SK-N-SH treated with all-trans-retinoic acid at 6 μM for 48 hours (cell line): ENCODE data around the gene CDHR3.

Experiments used
- ATAC-seq: fragments of 200-7000 bp; cut with Tn5 transposase; 3 replicates; pipeline ENCODE4 v1.9.1; 2020; ENCODE audit warnings: mild to moderate bottlenecking, moderate library complexity
- ARNTL ChIP-seq: fragments of 450-650 bp; formaldehyde crosslinking; IDR thresholded peaks from 2 replicates; pipeline ENCODE4 v1.5.0; 2020; ENCODE audit warnings: low read depth, mild to moderate bottlenecking, moderate library complexity, borderline replicate concordance
- BACH2 ChIP-seq: fragments of 250-450 bp; sonication (Bioruptor Pico); IDR thresholded peaks from 2 replicates; pipeline ENCODE4 v1.9.0; 2021; ENCODE audit warnings: mild to moderate bottlenecking, borderline replicate concordance
- CREB5 ChIP-seq: fragments of 250-450 bp; sonication (Bioruptor Pico); IDR thresholded peaks from 2 replicates; pipeline ENCODE4 v1.5.1; 2020; ENCODE audit warnings: low read depth, mild to moderate bottlenecking, moderate library complexity
- CSDC2 ChIP-seq: fragments of 250-450 bp; sonication (Bioruptor Pico); IDR thresholded peaks from 2 replicates; pipeline ENCODE4 v1.5.0; 2020; ENCODE audit warnings: mild to moderate bottlenecking, moderate library complexity
- GLIS3 ChIP-seq: fragments of 250-450 bp; sonication (Bioruptor Pico); IDR thresholded peaks from 2 replicates; pipeline ENCODE4 v1.5.0; 2020; ENCODE audit warnings: mild to moderate bottlenecking, moderate library complexity
- ISL1 ChIP-seq: fragments of 250-450 bp; sonication (Bioruptor Pico); IDR thresholded peaks from 2 replicates; pipeline ENCODE4 v2.1.2; 2022; ENCODE audit warnings: mild to moderate bottlenecking, moderate library complexity
- OSR1 ChIP-seq: fragments of 250-450 bp; sonication (Bioruptor Pico); IDR thresholded peaks from 2 replicates; pipeline ENCODE4 v1.8.0; 2022; ENCODE audit warnings: moderate library complexity, mild to moderate bottlenecking, inconsistent platforms
- PPARA ChIP-seq: fragments of 250-450 bp; sonication (Bioruptor Pico); IDR thresholded peaks from 2 replicates; pipeline ENCODE4 v1.5.0; 2020; ENCODE audit warnings: mild to moderate bottlenecking, borderline replicate concordance
- RARB ChIP-seq: fragments of 250-450 bp; sonication (Bioruptor Pico); IDR thresholded peaks from 2 replicates; pipeline ENCODE4 v1.8.0; 2021; ENCODE audit warnings: mild to moderate bottlenecking, moderate library complexity
- SNAI2 ChIP-seq: fragments of 250-450 bp; sonication (Bioruptor Pico); IDR thresholded peaks from 2 replicates; pipeline ENCODE4 v1.5.0; 2020; ENCODE audit warnings: mild to moderate bottlenecking, moderate library complexity
- TCF4 ChIP-seq: fragments of 250-450 bp; sonication (Bioruptor Pico); IDR thresholded peaks from 2 replicates; pipeline ENCODE4 v1.8.0; 2021; ENCODE audit warnings: mild to moderate bottlenecking, moderate library complexity, borderline replicate concordance
- TOX ChIP-seq: fragments of 250-450 bp; sonication (Bioruptor Pico); IDR thresholded peaks from 2 replicates; pipeline ENCODE4 v1.8.0; 2021; ENCODE audit warnings: mild to moderate bottlenecking, moderate library complexity, borderline replicate concordance
- TSHZ2 ChIP-seq: fragments of 250-450 bp; sonication (Bioruptor Pico); IDR thresholded peaks from 2 replicates; pipeline ENCODE4 v1.5.0; 2020; ENCODE audit warnings: mild to moderate bottlenecking, moderate library complexity
- ZC3H10 ChIP-seq: fragments of 250-450 bp; sonication (Bioruptor Pico); IDR thresholded peaks from 2 replicates; pipeline ENCODE4 v1.5.1; 2021; ENCODE audit warnings: mild to moderate bottlenecking, moderate library complexity
- ZFP3 ChIP-seq: fragments of 250-450 bp; sonication (Bioruptor Pico); IDR thresholded peaks from 2 replicates; pipeline ENCODE4 v1.5.0; 2020; ENCODE audit warnings: mild to moderate bottlenecking, moderate library complexity
- ZFP30 ChIP-seq: fragments of 450-650 bp; formaldehyde crosslinking; IDR thresholded peaks from 2 replicates; pipeline ENCODE4 v1.5.0; 2022; ENCODE audit warnings: mild to moderate bottlenecking, moderate library complexity
- ZNF565 ChIP-seq: fragments of 450-650 bp; formaldehyde crosslinking; conservative IDR thresholded peaks from 2 replicates; pipeline ENCODE4 v1.5.0; 2020; ENCODE audit warnings: low read depth, mild to moderate bottlenecking, moderate library complexity
- ZNF70 ChIP-seq: fragments of 450-650 bp; formaldehyde crosslinking; IDR thresholded peaks from 2 replicates; pipeline ENCODE4 v1.5.0; 2020; ENCODE audit warnings: mild to moderate bottlenecking, moderate library complexity
- ZNF8 ChIP-seq: fragments of 450-650 bp; formaldehyde crosslinking; IDR thresholded peaks from 2 replicates; pipeline ENCODE4 v1.5.0; 2020; ENCODE audit warnings: mild to moderate bottlenecking, moderate library complexity
- TF ChIP-seq, protein P1 (sequence below): fragments of 250-450 bp; sonication (Bioruptor Pico); IDR thresholded peaks from 2 replicates; pipeline ENCODE4 v1.8.0; 2020; ENCODE audit warnings: mild to moderate bottlenecking, moderate library complexity, borderline replicate concordance

CDHR3 gene

DNA sequence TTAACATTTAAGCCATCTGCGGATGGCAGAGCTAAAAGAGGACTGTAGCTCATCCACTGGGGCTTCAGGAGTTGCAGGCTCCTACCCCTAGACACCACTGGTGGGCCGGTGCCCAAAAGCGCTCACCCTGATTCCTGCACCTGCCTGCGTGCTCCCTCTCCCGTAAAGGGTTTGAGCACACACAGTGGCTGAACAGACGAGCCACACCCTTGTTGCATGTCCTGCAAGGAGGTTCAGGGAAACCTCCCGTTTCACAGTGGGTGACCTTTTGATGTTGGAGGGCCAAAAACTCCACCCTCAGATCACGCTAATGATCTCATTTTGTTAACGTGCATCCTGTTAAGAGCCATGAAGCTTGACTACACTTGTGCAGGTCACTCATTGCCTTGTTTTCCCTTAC is 111.2 kb downstream of the CDHR3 start:
- TF ChIP-seq ZNF565 (CRISPR knock-in tag) (no peak), GLIS3 (CRISPR knock-in tag) (no peak), CREB5 (CRISPR knock-in tag) (no peak), ZNF70 (CRISPR knock-in tag) (no peak), CSDC2 (CRISPR knock-in tag) (no peak), TCF4 (CRISPR knock-in tag) (no peak), ZC3H10 (CRISPR knock-in tag) (no peak), ZFP3 (CRISPR knock-in tag) (no peak), TOX (CRISPR knock-in tag) (no peak), OSR1 (CRISPR knock-in tag) (no peak), SNAI2 (CRISPR knock-in tag) (no peak), ZNF8 (no peak), ZFP30 (CRISPR knock-in tag) (no peak), TSHZ2 (no peak)
- TF ChIP-seq, protein P1, sequence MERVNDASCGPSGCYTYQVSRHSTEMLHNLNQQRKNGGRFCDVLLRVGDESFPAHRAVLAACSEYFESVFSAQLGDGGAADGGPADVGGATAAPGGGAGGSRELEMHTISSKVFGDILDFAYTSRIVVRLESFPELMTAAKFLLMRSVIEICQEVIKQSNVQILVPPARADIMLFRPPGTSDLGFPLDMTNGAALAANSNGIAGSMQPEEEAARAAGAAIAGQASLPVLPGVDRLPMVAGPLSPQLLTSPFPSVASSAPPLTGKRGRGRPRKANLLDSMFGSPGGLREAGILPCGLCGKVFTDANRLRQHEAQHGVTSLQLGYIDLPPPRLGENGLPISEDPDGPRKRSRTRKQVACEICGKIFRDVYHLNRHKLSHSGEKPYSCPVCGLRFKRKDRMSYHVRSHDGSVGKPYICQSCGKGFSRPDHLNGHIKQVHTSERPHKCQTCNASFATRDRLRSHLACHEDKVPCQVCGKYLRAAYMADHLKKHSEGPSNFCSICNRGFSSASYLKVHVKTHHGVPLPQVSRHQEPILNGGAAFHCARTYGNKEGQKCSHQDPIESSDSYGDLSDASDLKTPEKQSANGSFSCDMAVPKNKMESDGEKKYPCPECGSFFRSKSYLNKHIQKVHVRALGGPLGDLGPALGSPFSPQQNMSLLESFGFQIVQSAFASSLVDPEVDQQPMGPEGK (CRISPR knock-in tag): no peak
- TF ChIP-seq, all 23 proteins: peak for 0
- no peak for ATAC-seq

GRCh38 chr7:106075937-106076336 is 112.9 kb downstream of the CDHR3 start:
- no peak for ATAC-seq
- no peak for TF ChIP-seq ZC3H10 (CRISPR knock-in tag)
- no peak for TF ChIP-seq ZNF70 (CRISPR knock-in tag)
- no peak for TF ChIP-seq BACH2 (CRISPR knock-in tag)
- TF ChIP-seq ARNTL (CRISPR knock-in tag): no peak
- TF ChIP-seq GLIS3 (CRISPR knock-in tag): no peak
- TF ChIP-seq PPARA (CRISPR knock-in tag): no peak
- no peak for TF ChIP-seq ZNF565 (CRISPR knock-in tag)
- TF ChIP-seq, all 23 proteins: peak for 0

GRCh38 chr7:106076537-106076936 is 113.5 kb downstream of the CDHR3 start:
- no peak for ATAC-seq
- TF ChIP-seq CREB5 (CRISPR knock-in tag): no peak
- TF ChIP-seq ISL1 (CRISPR knock-in tag): no peak
- TF ChIP-seq GLIS3 (CRISPR knock-in tag): no peak
- TF ChIP-seq ZNF70 (CRISPR knock-in tag): no peak
- TF ChIP-seq, all 23 proteins: peak for 0

DNA sequence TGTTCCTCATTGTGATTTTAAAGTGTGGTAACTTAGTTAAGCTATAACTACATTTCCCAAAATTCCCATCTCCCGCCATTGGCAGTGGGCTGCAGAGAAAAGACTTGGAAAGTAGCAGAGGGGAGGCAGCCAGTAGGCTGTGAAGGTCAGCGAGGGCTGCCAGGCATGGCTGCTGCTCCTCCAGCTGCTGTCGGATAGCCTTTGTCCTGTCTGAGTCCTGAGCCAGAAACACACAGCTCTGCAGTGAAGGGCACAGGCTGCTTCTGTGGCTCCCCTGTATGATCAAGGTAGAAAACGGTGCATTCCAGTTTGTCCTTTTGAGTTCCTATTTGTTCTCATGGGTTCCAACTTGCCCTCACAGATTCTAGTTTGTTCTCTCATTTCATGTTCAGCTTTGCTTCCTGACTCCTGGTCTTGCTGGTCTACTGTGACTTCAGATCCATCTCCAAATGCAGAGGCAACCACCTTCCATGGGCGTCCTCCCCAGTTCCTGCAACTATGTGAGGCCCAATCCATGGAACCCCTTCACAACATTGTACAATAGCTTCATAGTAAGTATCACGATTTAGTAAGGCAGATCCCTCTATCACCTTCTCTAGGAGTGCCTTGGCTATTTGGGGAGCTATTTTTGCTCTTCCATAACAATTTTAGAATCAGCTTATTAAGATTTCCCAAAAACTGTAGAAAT is 117.4 kb downstream of the CDHR3 start:
- ATAC-seq: peak; percentile 31; the same call in 2 of the 3 replicates
- TF ChIP-seq TSHZ2: no peak
- no peak for TF ChIP-seq ZFP3 (CRISPR knock-in tag)
- no peak for TF ChIP-seq RARB (CRISPR knock-in tag)
- TF ChIP-seq TCF4 (CRISPR knock-in tag): no peak
- no peak for TF ChIP-seq ISL1 (CRISPR knock-in tag)
- no peak for TF ChIP-seq OSR1 (CRISPR knock-in tag)
- no peak for TF ChIP-seq BACH2 (CRISPR knock-in tag)
- TF ChIP-seq ARNTL (CRISPR knock-in tag): no peak
- no peak for TF ChIP-seq TOX (CRISPR knock-in tag)
- no peak for TF ChIP-seq CSDC2 (CRISPR knock-in tag)
- no peak for TF ChIP-seq GLIS3 (CRISPR knock-in tag)
- no peak for TF ChIP-seq CREB5 (CRISPR knock-in tag)
- TF ChIP-seq PPARA (CRISPR knock-in tag): no peak
- no peak for TF ChIP-seq ZFP30 (CRISPR knock-in tag)
